HCT116 (cell line): ENCODE data around the gene CWC27. TPM values are rescaled to one million over a fixed set of nuclear protein-coding genes. Genes with fewer than 3 reads are reported as not detected.
A peak's percentile ranks its signal among the peaks of the same experiment; 100 is the strongest.

ENCODE experiments used
- ATAC-seq: fragments of 200-7000 bp; cut with Tn5 transposase; 2 replicates; pipeline ENCODE4 v1.9.1; 2020; ENCODE audit warnings: mild to moderate bottlenecking, moderate library complexity
- BruUV-seq: library from RNA; stranded (reverse); fragments of 400-500 nt; replicated peaks from 2 replicates; lab custom pipeline; 2021; lab: Mats Ljungman, UMichigan
- CTCF ChIA-PET: fragments of 300-600 bp; sonication (Branson Sonifier 250); formaldehyde crosslinking; loops from one replicate; lab custom pipeline; 2021; ENCODE audit warnings: antibody characterized with exemption; lab: Charles Lee
- POLR2A ChIA-PET: fragments of 300-600, 350-600 bp; sonication (Branson Sonifier 250); formaldehyde crosslinking; loops from one replicate; lab custom pipeline; 2021; ENCODE audit warnings: antibody characterized with exemption; lab: Charles Lee
- RAD21 ChIA-PET, 2 experiments: fragments of 300-600 bp; sonication (Branson Sonifier 250); formaldehyde crosslinking; loops; one replicate each; lab custom pipeline; 2023; ENCODE audit warnings: low total read pairs in 2 of 2; ENCODE audit not compliant: uncharacterized antibody in 2 of 2, unreplicated experiment in 2 of 2, low non-redundant PET in 1 of 2; lab: Charles Lee
- DNase-seq: peaks from one replicate; pipeline ENCODE4 v3.0.0-alpha.2; 2010; ENCODE audit warnings: low read depth, low spot score
- H2AFZ ChIP-seq: fragments of 200-600 bp; shearing (Covaris generic), sonication (generic); 2 replicates; pipeline ENCODE4 v1.6.1; 2017; ENCODE audit warnings: low read depth, mixed run types, mixed read lengths, antibody characterized with exemption, low read length; ENCODE audit not compliant: poor library complexity, severe bottlenecking
- H3K27ac ChIP-seq: 2 replicates; pipeline ENCODE4 v1.5.1; 2012; ENCODE audit warnings: low read depth, low read length
- H3K27me3 ChIP-seq: fragments of 200-600 bp; sonication (generic); 2 replicates; pipeline ENCODE4 v1.6.1; 2016; ENCODE audit warnings: mixed run types, low read length, mixed read lengths; ENCODE audit not compliant: insufficient read depth
- H3K36me3 ChIP-seq, 2 experiments: fragments of 200-500 bp in 1 of 2; fragments of 200-600 bp in 1 of 2; sonication (Bioruptor generic) in 1 of 2; sonication (generic) in 1 of 2; 2 replicates each; pipeline versions ENCODE4 v1.5.1 to v1.6.1; 2014 to 2016; ENCODE audit warnings: low read length in 2 of 2, inconsistent platforms in 1 of 2, mixed read lengths in 1 of 2, mixed run types in 1 of 2; ENCODE audit not compliant: insufficient read depth in 2 of 2, control insufficient read depth in 1 of 2
- H3K4me1 ChIP-seq, 2 experiments: fragments of 200-600 bp in 1 of 2; sonication (generic) in 1 of 2; 2 replicates each; pipeline versions ENCODE4 v1.5.1 to v1.6.1; 2012 to 2017; ENCODE audit warnings: low read length in 2 of 2, inconsistent platforms in 1 of 2, mild to moderate bottlenecking in 1 of 2, mixed read lengths in 1 of 2, mixed run types in 1 of 2, moderate library complexity in 1 of 2; ENCODE audit not compliant: insufficient read depth in 2 of 2, control insufficient read depth in 1 of 2
- H3K4me2 ChIP-seq: fragments of 200-600 bp; sonication (generic); 2 replicates; pipeline ENCODE4 v1.6.1; 2017; ENCODE audit warnings: mixed run types, low read length, mixed read lengths
- H3K4me3 ChIP-seq, 2 experiments: fragments of 200-600 bp in 1 of 2; sonication (generic) in 1 of 2; replicated peaks in 1 of 2; 2 replicates each; pipeline ENCODE4 v1.5.1; 2011 to 2016; ENCODE audit warnings: low read length in 2 of 2, control low read depth in 1 of 2, low read depth in 1 of 2, mild to moderate bottlenecking in 1 of 2, mixed read lengths in 1 of 2, mixed run types in 1 of 2
- H3K79me2 ChIP-seq: fragments of 200-600 bp; sonication (generic); 2 replicates; pipeline ENCODE4 v1.6.1; 2017; ENCODE audit warnings: mild to moderate bottlenecking, mixed run types, low read length, moderate library complexity, mixed read lengths; ENCODE audit not compliant: insufficient read depth
- H3K9ac ChIP-seq: fragments of 200-600 bp; sonication (generic); 2 replicates; pipeline ENCODE4 v1.6.1; 2016; ENCODE audit warnings: low read length, mixed read lengths
- H3K9me2 ChIP-seq: fragments of 200-600 bp; sonication (generic), shearing (Covaris generic); 2 replicates; pipeline ENCODE4 v1.6.1; 2017; ENCODE audit warnings: mixed run types, mild to moderate bottlenecking, moderate library complexity; ENCODE audit not compliant: insufficient read depth
- H3K9me3 ChIP-seq, 2 experiments: fragments of 200-500 bp in 1 of 2; fragments of 200-600 bp in 1 of 2; sonication (Bioruptor generic) in 1 of 2; sonication (generic) in 1 of 2; 2 replicates each; pipeline ENCODE4 v1.6.1; 2014 to 2017; ENCODE audit warnings: low read length in 2 of 2, mixed read lengths in 2 of 2, inconsistent platforms in 1 of 2, low read depth in 1 of 2, mild to moderate bottlenecking in 1 of 2, mixed run types in 1 of 2, moderate library complexity in 1 of 2; ENCODE audit not compliant: control insufficient read depth in 1 of 2, insufficient read depth in 1 of 2
- H4K20me1 ChIP-seq: fragments of 200-600 bp; sonication (generic), shearing (Covaris generic); 2 replicates; pipeline ENCODE4 v1.6.1; 2017; ENCODE audit warnings: mixed run types, mild to moderate bottlenecking, moderate library complexity; ENCODE audit not compliant: insufficient read depth
- ATF3 ChIP-seq: IDR thresholded peaks from 2 replicates; pipeline ENCODE4 v1.6.1; 2012
- CEBPB ChIP-seq: IDR thresholded peaks from 2 replicates; pipeline ENCODE4 v1.6.1; 2012; ENCODE audit warnings: low read depth
- ELF1 ChIP-seq: IDR thresholded peaks from 2 replicates; pipeline ENCODE4 v1.6.1; 2012; ENCODE audit warnings: low read depth, borderline replicate concordance
- FOSL1 ChIP-seq: IDR thresholded peaks from 2 replicates; pipeline ENCODE4 v1.6.1; 2012; ENCODE audit warnings: low read depth
- JUND ChIP-seq: IDR thresholded peaks from 2 replicates; pipeline ENCODE4 v1.6.1; 2012
- MAX ChIP-seq: IDR thresholded peaks from 2 replicates; pipeline ENCODE4 v1.6.1; 2012
- POLR2AphosphoS5 ChIP-seq: IDR thresholded peaks from 2 replicates; pipeline ENCODE4 v1.6.1; 2011; ENCODE audit warnings: mild to moderate bottlenecking, low read depth, low read length, moderate library complexity
- SIN3A ChIP-seq: IDR thresholded peaks from 2 replicates; pipeline ENCODE4 v1.6.1; 2012; ENCODE audit warnings: low read depth
- SP1 ChIP-seq: IDR thresholded peaks from 2 replicates; pipeline ENCODE4 v1.6.1; 2012; ENCODE audit warnings: low read depth
- YY1 ChIP-seq: IDR thresholded peaks from 2 replicates; pipeline ENCODE4 v1.6.1; 2011; ENCODE audit warnings: low read length, low read depth, moderate library complexity, mild to moderate bottlenecking; ENCODE audit not compliant: insufficient replicate concordance; ENCODE audit errors: extremely low read depth
- ZBTB33 ChIP-seq: IDR thresholded peaks from 2 replicates; pipeline ENCODE4 v1.6.1; 2011; ENCODE audit warnings: mild to moderate bottlenecking, low read length, moderate library complexity; ENCODE audit not compliant: insufficient replicate concordance; ENCODE audit errors: extremely low read depth
- ZFX ChIP-seq: fragments of 450-650 bp; IDR thresholded peaks from 2 replicates; pipeline ENCODE4 v1.6.1; 2017
- intact Hi-C: fragments of 100-400 bp; cut with micrococcal nuclease; formaldehyde crosslinking; loops from 2 replicates; pipeline ENCODE4 v1.10.0; 2022
- total RNA-seq: library from RNA; stranded (reverse); gene quantifications from one replicate; pipeline ENCODE4 v1.2.1, GENCODE V29; 2021; ENCODE audit not compliant: unreplicated experiment

CWC27 gene
- total RNA-seq, 1 experiment from 2014 or later, result 29.1 TPM

DNA sequence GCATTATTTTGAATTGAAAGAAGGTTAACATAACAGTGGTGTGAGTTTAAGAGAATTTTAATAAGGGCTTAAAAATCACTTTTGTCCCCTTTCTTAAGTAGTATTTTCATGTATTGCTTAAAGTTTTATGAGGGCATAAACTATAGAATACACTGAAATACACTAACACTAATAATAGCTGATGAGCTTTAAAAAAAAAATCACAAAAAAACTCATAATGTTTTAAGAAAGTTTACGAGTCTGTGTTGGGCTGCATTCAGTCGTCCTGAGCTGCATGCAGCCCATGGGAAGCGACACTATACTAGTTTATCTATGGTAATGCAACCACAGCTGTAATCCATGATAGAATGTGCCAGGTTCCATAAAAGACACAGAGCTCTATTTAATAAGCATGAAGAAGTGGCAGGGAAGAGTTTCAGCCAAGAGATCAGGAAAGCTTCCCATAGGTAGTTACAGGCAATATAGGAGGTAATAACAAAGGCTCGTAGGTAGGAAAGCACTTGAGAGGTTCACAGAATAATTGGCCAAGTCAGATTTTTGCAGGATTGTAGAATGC lies 4.7 kb upstream of the CWC27 start:
- no peaks in the 10 kb centered on the region for H3K9me2 ChIP-seq
- CTCF ChIA-PET, result interaction anchor here (0.7 kb wide), 1 partner anchor 21 kb away, joined by 3 read pairs; no protein-coding TSS in a partner anchor
- RAD21 ChIA-PET, result no interaction called here
- no peak overlapping the region for H2AFZ ChIP-seq
- H3K4me3 ChIP-seq, result no peak overlapping the region
- peaks cover 94% of the 10 kb centered on the region for H3K79me2 ChIP-seq
- intact Hi-C loops, result no loop called here
- no peak overlapping the region for H3K4me2 ChIP-seq
- POLR2A ChIA-PET, result no interaction called here
- no peak overlapping the region for H3K27ac ChIP-seq
- DNase-seq (no peak), ATAC-seq (no peak)
- no peaks in the 10 kb centered on the region; a peak in 1 of 4 replicates for H3K36me3 ChIP-seq
- TF ChIP-seq JUND, result no peak
- no peak for TF ChIP-seq POLR2AphosphoS5
- TF ChIP-seq ELF1, result no peak
- TF ChIP-seq YY1, result no peak
- H4K20me1 ChIP-seq, result no peaks in the 10 kb centered on the region
- no peaks in the 10 kb centered on the region for H3K9me3 ChIP-seq
- no peaks in the 10 kb centered on the region for H3K27me3 ChIP-seq
- BruUV-seq, result no TSS peak
- H3K4me1 ChIP-seq, result peaks cover 12 to 19% of the 10 kb centered on the region in 2 experiments; a peak in 3 of 4 replicates
- H3K9ac ChIP-seq, result no peak overlapping the region

DNA sequence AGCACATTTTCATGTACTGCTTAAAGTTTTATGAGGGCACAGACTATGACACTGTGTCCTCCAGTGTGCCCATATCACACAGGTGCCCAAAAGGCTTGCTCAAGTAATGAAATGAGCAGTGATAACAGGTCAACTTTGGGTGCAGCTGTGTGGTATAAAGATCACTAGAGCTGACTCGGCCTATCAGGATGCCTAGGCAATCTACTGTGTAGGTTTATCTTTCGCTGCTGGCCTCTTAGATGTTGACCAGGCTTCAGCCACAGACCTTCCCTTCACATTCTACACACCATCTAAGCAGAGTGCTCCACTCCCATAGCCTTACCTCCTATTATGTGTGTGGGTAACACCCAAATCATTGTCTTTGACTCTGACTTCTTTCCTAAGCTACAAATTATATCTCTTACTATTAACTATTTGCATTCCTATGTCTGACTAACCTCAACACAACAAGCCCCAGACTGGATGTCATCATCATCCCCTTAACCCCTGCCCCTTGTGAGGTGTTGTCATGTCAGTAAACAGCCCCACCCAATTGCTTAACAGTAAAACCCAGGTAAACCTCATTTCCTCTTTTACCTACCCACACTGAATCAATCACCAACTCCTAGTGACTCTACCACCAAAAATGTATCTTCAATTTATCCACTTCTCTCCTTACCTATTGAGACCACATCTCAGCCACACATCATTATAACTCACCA lies 2.8 kb upstream of the CWC27 start:
- H3K4me3 ChIP-seq, result no peak overlapping the region
- H3K27me3 ChIP-seq, result no peaks in the 10 kb centered on the region
- no peak overlapping the region for H3K27ac ChIP-seq
- no peaks in the 10 kb centered on the region for H3K9me2 ChIP-seq
- DNase-seq, result no peak
- H3K4me1 ChIP-seq, result peaks cover 19 to 27% of the 10 kb centered on the region in 2 experiments; a peak in 3 of 4 replicates
- TF ChIP-seq JUND (no peak), ZBTB33 (no peak), POLR2AphosphoS5 (no peak), MAX (no peak), SP1 (0 out of 2 replicates have a peak, but pooled peaks have one; percentile 10), ZFX (no peak), ATF3 (0 out of 2 replicates have a peak, but pooled peaks have one; percentile 36), CEBPB (peak; percentile 48), FOSL1 (no peak), YY1 (no peak), SIN3A (no peak)
- TF ChIP-seq, all 23 proteins: peak for 3
- no TSS peak for BruUV-seq
- CTCF ChIA-PET, result no interaction called here
- intact Hi-C loops, result no loop called here
- H2AFZ ChIP-seq, result no peak overlapping the region
- no peaks in the 10 kb centered on the region for H3K9me3 ChIP-seq
- no peak for ATAC-seq
- peak overlapping the region; percentile 82 for H3K4me2 ChIP-seq
- no peak overlapping the region for H3K9ac ChIP-seq
- H3K36me3 ChIP-seq, result no peaks in the 10 kb centered on the region; a peak in 1 of 4 replicates
- POLR2A ChIA-PET, result no interaction called here
- peaks cover 94% of the 10 kb centered on the region for H3K79me2 ChIP-seq
- RAD21 ChIA-PET, result no interaction called here
- H4K20me1 ChIP-seq, result no peaks in the 10 kb centered on the region
